HFFc6 (cell line): ENCODE measurements around the gene PPP1R37. TPM values are rescaled to one million over a fixed set of nuclear protein-coding genes. Genes with fewer than 3 reads are reported as not detected.

Experiments
- DNase-seq: peaks from one replicate; pipeline ENCODE4 v3.0.0-alpha.2; 2018
- H3K27ac Mint-ChIP-seq: 2 replicates; pipeline ENCODE4 v1.8.0; 2020; ENCODE audit warnings: mild to moderate bottlenecking, mixed read lengths
- H3K27me3 Mint-ChIP-seq: 2 replicates; pipeline ENCODE4 v1.8.0; 2021; ENCODE audit warnings: mild to moderate bottlenecking, moderate library complexity, mixed read lengths; ENCODE audit not compliant: insufficient read depth
- H3K36me3 Mint-ChIP-seq: 2 replicates; pipeline ENCODE4 v1.8.0; 2021; ENCODE audit warnings: low read depth, mixed read lengths
- H3K4me1 Mint-ChIP-seq: 2 replicates; pipeline ENCODE4 v1.8.0; 2020; ENCODE audit warnings: low read depth, mixed read lengths
- H3K4me3 Mint-ChIP-seq: 2 replicates; pipeline ENCODE4 v1.8.0; 2020; ENCODE audit warnings: mild to moderate bottlenecking, moderate library complexity, mixed read lengths
- H3K9me3 Mint-ChIP-seq: 2 replicates; pipeline ENCODE4 v1.8.0; 2020; ENCODE audit warnings: mild to moderate bottlenecking, mixed read lengths
- total RNA-seq, 6 experiments: library from RNA; stranded (reverse); fragmentation: NEBNext Ultra II Directional; extraction: Animal tissue kit (Norgen Biotek cat#: 25700); gene quantifications; 2 replicates in 1 of 6; 3 replicates in 5 of 6; pipeline ENCODE4 v1.2.3, GENCODE V29; 2021
- TF ChIP-seq, protein P1 (sequence below): fragments of 200-600 bp; sonication (generic); IDR thresholded peaks from 2 replicates; pipeline ENCODE4 v1.5.0; 2021; ENCODE audit warnings: antibody characterized with exemption, mild to moderate bottlenecking

The PPP1R37 gene
- total RNA-seq, 6 experiments from 2014 or later = 20.4 to 27.4 (median 21.6) TPM

DNA sequence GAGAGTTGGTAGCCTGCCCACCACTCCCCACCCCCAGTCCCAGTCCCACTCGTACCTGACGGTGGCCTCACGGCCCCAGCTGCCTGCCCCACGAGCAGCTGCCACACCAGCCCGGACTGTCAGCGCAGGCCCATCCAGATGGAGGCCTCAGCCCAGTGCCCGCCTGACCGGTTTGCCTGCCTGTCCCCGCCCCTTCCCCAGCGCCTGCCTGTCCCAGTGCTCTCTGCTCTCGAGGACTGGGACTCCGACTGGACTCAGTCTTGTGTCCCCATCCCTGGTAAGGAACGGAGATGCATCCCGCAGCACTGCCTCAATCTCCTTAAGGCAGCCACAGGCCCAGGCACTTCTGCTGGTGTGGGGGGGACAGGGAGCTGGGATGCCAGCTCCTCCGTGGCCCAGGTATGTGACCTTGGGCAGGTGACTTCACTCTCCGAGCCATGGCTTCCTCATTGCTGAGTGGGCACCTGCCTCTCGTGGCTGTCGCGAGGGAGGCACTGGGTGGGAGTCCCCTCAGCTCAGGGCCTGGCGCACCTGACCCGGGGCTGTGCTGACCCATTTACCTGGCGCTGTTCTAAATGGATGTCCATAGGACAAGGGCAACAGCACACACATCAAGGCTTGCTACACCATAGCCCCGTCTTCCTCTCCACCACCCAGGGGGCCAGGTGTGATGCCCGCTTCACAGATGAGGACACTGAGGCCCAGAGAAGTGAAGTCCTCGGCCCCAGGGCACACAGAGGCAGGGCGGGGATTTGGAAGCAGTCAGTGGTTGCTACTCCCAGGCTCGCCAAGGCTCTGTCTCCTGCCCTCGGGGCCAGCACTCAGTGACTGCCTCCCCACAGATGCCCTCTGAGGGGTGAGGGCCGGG, 68.1 kb downstream of the PPP1R37 start, which contains the start of gene NKPD1:
TSS of gene NKPD1 (minus strand) at position 113 of the 868 bp plus-strand sequence. CDS start 832 bp downstream, outside the sequence.
- Mint-ChIP-seq H3K27me3 (peaks cover 7% of the 10 kb centered on the region), H3K27ac (no peak within 1 kb of the TSS), H3K4me1 (no peaks in the 10 kb centered on the region), H3K9me3 (no peaks in the 10 kb centered on the region), H3K4me3 (no peak within 1 kb of the TSS), H3K36me3 (no peaks in the 10 kb centered on the region)
- DNase-seq = no peak
- TF ChIP-seq, protein P1, sequence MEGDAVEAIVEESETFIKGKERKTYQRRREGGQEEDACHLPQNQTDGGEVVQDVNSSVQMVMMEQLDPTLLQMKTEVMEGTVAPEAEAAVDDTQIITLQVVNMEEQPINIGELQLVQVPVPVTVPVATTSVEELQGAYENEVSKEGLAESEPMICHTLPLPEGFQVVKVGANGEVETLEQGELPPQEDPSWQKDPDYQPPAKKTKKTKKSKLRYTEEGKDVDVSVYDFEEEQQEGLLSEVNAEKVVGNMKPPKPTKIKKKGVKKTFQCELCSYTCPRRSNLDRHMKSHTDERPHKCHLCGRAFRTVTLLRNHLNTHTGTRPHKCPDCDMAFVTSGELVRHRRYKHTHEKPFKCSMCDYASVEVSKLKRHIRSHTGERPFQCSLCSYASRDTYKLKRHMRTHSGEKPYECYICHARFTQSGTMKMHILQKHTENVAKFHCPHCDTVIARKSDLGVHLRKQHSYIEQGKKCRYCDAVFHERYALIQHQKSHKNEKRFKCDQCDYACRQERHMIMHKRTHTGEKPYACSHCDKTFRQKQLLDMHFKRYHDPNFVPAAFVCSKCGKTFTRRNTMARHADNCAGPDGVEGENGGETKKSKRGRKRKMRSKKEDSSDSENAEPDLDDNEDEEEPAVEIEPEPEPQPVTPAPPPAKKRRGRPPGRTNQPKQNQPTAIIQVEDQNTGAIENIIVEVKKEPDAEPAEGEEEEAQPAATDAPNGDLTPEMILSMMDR = no peak

DNA sequence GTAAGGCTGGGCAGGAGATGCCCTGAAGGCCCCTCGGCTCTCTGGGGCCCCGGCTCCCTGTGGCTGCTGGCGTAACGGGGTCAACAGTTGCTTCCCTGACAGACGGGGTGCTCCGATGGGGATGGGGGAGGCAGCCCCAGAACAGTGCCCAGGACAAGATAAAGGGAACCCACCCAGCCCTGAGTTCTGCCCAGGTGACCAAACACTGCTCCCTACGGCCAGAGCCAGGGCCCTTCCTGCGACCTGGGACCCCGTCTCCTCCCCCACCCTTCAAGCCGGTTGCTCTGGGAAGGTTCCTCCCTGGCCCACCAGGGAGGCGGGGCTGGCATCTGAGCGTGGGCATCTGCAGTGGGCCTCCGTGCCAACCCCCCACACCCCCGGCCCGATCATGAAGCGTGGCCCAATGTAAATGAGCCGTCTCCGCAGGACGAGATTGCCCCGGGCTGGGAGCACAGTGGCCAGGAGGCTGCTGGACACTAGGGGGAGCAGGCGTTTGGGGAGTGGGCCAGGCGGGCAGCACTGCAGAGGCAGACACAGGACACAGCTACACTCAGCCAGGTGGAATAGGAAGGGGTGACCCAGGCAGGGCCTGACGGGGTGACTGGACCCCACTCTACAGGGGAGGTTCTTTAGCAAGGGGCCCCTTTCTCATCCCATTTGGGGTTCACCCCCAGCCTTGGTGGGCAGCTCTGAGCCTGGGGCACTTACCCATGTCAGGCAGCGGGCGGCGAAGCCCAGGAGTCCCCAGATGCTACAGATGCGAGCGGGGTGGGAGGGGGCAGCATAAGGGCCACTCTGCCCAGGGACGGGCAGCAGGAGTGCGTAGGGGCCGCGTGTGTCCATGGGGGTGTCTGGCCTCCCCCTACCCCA, 69.0 kb downstream of the PPP1R37 start:
- no peaks in the 10 kb centered on the region for H3K9me3 Mint-ChIP-seq
- H3K27ac Mint-ChIP-seq = no peak overlapping the region
- H3K36me3 Mint-ChIP-seq = no peaks in the 10 kb centered on the region
- TF ChIP-seq, protein P1 = peak; percentile 72
- H3K27me3 Mint-ChIP-seq = peaks cover 7% of the 10 kb centered on the region
- DNase-seq = no peak
- no peak overlapping the region for H3K4me3 Mint-ChIP-seq
- H3K4me1 Mint-ChIP-seq = no peaks in the 10 kb centered on the region

DNA sequence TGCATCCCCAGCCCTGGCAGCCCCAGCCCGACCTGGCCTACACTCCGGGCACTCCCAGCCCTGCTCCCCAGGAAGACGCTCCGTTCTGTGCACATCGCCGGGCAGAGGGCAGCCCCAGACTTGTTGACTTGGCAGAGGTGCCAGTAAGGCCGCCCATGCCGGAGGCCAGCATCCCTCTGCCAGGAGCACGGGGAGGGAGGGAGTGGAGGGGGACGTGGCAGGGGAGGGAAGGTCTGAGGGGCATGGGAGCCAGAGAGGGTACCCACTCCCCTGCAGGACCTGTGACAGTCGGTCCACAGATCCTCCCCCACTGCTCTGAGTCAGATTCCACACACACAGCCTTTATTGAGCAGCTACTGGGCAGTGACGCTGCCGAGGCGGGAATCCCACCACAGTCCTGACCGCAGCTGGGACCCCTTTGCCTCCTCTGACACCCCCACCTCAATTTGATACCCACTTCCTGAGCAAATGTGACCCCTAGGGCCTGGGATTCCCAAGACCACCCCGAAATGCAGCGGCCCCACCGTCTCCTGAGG, 69.7 kb downstream of the PPP1R37 start:
- H3K36me3 Mint-ChIP-seq = no peaks in the 10 kb centered on the region
- H3K4me3 Mint-ChIP-seq = no peak overlapping the region
- no peaks in the 10 kb centered on the region for H3K4me1 Mint-ChIP-seq
- no peaks in the 10 kb centered on the region for H3K9me3 Mint-ChIP-seq
- DNase-seq = no peak
- H3K27me3 Mint-ChIP-seq = peaks cover 7% of the 10 kb centered on the region
- TF ChIP-seq, protein P1 = no peak
- no peak overlapping the region for H3K27ac Mint-ChIP-seq

DNA sequence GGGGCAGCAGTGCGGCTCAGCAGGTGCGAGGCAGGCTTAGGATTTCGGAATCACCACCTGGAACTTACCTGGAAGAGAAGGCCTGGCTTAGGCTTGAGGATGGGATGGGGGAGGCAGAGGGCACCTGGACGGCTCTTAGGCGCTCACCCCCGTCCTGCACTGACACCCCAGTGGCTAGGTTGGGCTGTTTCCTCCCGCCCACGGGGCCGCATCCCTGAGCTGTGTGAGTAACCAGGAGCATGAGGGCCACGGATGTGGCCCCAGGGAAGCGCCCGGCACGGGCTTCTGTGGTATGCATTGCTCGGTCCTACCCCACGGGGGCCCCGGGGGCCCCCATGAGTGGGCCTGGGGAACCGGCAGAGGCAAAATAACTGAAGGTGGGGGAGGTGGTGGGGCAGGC, 70.2 kb downstream of the PPP1R37 start:
- Mint-ChIP-seq H3K27ac (no peak overlapping the region), H3K4me3 (no peak overlapping the region), H3K27me3 (peaks cover 6% of the 10 kb centered on the region), H3K36me3 (no peaks in the 10 kb centered on the region), H3K4me1 (no peaks in the 10 kb centered on the region), H3K9me3 (no peaks in the 10 kb centered on the region)
- TF ChIP-seq, protein P1 = no peak
- no peak for DNase-seq

DNA sequence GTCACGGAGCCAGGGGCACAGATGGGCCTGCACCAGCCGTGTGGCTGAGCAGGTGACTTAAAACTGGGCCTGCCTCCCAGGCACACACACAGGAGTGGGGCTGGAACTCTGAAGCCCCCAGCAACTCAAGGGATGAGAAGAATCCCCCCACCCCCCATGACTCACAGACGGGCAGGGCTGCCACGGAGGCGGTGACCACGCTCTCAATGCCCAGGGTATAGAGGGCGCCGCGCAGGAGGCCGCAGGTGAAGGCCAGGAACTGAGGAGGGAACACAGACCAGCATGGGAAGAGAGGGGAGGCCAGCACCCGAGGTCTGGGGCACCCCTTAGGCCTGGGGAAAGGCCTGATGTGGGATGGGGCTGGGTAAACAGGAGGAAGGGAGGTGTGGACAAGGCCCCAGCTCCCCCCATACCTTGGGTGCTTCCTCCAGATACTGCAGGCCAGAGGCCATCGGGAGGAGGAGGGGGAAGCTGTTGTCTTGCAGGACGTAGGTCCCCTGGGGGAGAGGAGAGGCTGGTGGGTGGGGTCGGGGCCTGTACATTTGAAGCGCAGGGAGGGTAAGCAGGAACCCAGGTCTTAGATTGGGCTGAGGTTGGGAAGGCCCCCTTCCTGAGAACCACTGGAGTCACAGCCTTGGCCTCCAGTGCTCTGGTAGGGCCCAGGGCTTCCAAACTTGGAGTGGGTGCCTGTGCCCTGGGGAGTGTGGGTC, 70.9 kb downstream of the PPP1R37 start:
- TF ChIP-seq, protein P1 = no peak
- no peak overlapping the region for H3K27ac Mint-ChIP-seq
- no peak for DNase-seq
- no peaks in the 10 kb centered on the region for H3K36me3 Mint-ChIP-seq
- peaks cover 5% of the 10 kb centered on the region; the same call in 1 of the 2 replicates for H3K27me3 Mint-ChIP-seq
- H3K4me3 Mint-ChIP-seq = no peak overlapping the region
- H3K4me1 Mint-ChIP-seq = no peaks in the 10 kb centered on the region
- H3K9me3 Mint-ChIP-seq = no peaks in the 10 kb centered on the region
